GM10266 (cell line): ENCODE results near the gene ZNF726.
"Not testable (repeated sequence)": the region's sequence is repeated elsewhere in the genome, so short reads cannot be mapped to it uniquely, and the experiment has no call there.

Experiments used
- DNase-seq: peaks from one replicate; pipeline ENCODE4 v3.0.0; 2012; ENCODE audit errors: extremely low spot score
- TF ChIP-seq, protein P1 (sequence below): IDR thresholded peaks from 2 replicates; pipeline ENCODE4 v1.5.1; 2012; ENCODE audit warnings: mild to moderate bottlenecking, low read depth; ENCODE audit not compliant: control insufficient read depth, insufficient read depth; ENCODE audit errors: missing control alignments

Gene ZNF726

DNA sequence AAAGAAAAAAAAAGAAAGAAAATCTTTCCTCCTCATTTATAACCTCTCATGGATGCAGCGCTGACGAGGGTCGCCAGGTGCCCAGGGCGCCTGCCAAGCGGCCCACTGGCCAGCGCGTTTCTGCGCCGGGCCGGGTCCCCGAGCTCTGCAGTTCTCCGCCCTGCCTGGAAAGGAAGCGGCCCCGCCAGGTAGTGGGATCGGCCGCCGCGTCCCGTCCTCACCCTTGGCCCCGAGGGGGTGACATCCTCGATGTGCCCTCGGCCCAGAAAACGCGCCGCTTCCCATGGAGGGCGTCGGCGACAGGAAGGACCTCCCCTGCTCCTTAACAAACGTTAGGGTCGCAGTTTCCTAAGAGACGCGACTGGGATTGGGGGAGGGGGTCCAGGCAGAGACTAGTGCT is 56.9 kb downstream of the ZNF726 start:
- TF ChIP-seq, protein P1, sequence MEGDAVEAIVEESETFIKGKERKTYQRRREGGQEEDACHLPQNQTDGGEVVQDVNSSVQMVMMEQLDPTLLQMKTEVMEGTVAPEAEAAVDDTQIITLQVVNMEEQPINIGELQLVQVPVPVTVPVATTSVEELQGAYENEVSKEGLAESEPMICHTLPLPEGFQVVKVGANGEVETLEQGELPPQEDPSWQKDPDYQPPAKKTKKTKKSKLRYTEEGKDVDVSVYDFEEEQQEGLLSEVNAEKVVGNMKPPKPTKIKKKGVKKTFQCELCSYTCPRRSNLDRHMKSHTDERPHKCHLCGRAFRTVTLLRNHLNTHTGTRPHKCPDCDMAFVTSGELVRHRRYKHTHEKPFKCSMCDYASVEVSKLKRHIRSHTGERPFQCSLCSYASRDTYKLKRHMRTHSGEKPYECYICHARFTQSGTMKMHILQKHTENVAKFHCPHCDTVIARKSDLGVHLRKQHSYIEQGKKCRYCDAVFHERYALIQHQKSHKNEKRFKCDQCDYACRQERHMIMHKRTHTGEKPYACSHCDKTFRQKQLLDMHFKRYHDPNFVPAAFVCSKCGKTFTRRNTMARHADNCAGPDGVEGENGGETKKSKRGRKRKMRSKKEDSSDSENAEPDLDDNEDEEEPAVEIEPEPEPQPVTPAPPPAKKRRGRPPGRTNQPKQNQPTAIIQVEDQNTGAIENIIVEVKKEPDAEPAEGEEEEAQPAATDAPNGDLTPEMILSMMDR, result no peak
- DNase-seq, result no peak

DNA sequence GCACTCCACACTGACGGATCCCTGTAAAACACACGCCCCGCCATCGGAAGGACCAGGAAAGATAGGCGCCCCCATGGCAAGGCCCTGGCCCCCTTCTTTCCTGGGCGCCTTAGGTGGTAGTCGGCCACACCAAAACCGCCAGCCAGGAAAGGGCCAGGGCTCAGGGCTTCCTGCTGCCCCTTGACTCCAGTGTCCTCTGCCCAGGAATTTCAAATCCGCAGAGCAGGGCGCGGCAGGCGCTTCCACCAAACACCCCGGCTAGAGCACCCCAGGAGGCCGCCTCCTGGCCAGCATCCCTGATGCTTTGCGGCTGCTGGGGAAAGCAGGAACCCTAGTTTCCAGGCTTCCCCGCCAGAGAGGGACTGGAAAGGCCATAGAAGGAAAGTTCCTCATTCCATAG is 57.5 kb downstream of the ZNF726 start:
- no peak for DNase-seq
- TF ChIP-seq, protein P1, result no peak

DNA sequence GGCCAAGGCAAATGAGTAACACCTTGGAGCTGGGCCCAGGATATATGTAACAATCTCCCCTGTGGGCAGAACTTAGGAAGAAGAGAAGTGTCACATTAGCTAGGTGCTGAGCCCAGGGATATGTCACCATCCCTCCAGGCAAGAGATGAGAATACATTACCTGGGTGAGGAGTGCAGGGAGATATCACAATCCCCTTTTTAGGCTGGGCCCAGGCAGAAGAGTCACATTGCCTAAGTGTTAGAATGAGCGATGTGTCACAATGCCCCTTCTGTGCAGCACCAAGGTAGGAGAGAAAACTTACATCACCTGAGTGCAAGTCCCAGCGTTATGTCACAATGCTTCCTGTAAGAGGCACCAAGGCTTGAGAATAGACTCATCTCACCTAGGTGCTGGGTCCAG is 60.3 kb downstream of the ZNF726 start:
- no peak for DNase-seq
- TF ChIP-seq, protein P1, result no peak

DNA sequence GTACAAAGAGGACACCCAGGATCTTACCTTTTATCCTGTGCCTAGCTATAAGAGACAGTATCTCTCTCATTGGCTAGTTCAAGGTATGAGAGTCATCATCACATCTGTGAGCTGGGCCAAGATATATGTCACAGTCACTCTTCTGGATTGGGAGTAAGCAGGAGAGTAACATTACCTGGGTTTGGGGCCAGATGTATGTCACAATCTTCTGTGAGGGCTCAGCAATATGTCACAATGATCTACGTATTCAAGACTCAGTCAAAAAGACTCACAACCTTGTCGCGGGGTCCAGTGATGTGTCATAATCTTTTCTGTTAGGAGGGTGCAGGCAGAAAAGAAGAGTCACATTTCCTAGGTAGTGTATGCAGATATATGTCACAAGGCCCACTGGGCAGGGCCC is 61.9 kb downstream of the ZNF726 start:
- DNase-seq, result not testable (repeated sequence)

DNA sequence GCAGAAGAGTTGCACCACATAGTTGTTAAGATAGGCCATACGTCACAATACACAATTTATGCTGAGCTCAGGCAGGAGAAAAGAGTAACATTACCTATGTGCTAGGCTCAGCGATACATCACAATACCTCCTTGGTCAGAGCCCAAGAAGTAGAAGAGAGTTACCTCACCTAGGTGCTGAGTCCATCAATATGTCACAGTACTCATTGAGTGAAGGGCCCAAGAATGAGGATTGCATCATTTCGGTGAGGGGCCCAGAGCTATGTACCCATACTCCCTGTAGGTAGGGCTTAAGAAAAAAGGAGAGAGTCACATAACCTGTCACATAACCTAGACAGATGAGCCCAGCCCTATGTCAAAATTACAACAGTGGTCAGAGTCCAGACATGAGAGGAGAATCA is 62.6 kb downstream of the ZNF726 start:
- DNase-seq, result not testable (repeated sequence)

DNA sequence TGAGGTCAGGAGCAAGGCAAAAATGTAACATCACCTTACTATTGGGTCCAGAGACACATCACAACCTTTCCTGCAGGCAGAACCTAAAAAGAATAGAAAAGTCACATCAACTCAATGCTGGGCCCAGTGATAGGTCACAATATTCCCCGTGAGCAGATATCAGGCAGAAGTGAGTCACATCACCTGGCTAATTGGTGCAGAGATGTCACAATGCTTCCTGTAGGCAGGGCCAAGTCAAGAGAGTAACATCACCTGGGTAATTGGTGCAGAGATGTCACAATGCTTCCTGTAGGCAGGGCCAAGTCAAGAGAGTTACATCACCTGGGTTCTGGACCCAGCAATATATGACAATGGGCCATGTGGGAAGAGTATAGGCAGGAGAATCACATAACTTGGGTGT is 63.4 kb downstream of the ZNF726 start:
- no peak for DNase-seq
- TF ChIP-seq, protein P1, result no peak

DNA sequence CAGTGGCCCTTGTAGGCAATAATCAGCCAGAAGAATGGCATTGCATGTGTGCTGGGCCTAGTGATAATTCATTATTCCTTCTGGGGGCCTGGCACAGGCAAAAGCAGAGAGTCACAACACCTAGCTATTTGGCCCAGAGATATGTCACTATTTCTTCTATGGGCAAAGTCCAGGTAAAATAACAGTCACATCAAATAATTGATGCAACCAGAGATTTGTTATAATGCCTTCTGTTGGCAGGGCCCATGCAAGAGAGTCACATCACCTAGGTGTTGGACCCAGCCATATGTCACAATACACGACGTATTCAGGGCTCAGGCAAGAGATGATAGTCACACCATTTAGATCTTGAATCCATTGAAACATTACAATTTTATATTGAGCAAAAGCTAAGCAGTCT is 66.1 kb downstream of the ZNF726 start:
- TF ChIP-seq, protein P1, result no peak
- DNase-seq, result no peak

DNA sequence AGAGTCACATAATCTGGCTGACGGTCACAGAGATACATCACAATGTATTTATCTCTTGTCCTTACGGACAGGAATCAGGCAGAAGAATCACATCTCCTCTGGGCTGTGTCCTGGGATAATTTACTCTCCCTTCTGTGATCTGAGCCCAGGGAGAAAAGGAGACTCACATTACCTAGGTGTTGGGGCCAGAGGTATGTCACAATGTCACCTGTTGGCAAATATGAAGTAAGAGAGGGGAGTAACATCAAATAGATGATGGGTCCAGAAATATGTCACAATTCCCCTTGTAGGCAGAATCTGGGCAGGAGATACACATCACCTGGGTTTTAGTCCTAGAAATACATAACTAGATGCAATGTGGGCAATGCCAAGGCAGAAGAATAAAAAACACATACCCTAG is 67.2 kb downstream of the ZNF726 start:
- DNase-seq, result no peak
- TF ChIP-seq, protein P1, result no peak
